ENCODE measurements around the gene ATOSB. TPM values are rescaled to one million over a fixed set of nuclear protein-coding genes. Genes with fewer than 3 reads are reported as not detected.

Gene ATOSB
- total RNA-seq, 4 donors from 2014 or later: 4.1 to 31.5 (median 22.6) TPM

DNA sequence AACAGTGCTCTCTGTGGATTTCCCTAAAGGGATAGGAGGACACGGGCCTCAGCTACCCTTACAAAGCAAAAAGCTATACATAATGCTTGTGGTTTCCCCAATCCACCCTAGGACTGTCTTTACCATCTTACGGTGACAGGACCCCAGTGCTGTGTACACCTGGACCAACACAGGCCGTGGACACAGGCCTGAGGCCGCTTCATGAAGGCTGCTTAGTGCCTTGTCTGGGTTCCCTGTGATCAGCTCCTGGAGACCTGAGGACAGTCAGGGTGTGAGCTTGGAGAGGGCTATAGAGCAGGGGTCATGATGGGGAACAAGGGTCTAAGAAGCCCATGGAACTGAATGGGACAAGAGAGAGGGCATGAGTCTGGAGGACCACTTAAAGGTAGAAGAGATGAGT lies 38.8 kb downstream of the ATOSB start:
- H3K27ac ChIP-seq: no peak overlapping the region
- no peak for DNase-seq
- H3K4me1 ChIP-seq: peaks cover 4 to 19% (median 8%) of the 10 kb centered on the region in 4 donors
- no peaks in the 10 kb centered on the region for H3K36me3 ChIP-seq
- no peaks in the 10 kb centered on the region for H3K9me3 ChIP-seq
- no peaks in the 10 kb centered on the region for H3K27me3 ChIP-seq
- no peak overlapping the region for H3K4me3 ChIP-seq
- TF ChIP-seq POLR2A (IDR thresholded peaks at IDR 0.05): no peak

DNA sequence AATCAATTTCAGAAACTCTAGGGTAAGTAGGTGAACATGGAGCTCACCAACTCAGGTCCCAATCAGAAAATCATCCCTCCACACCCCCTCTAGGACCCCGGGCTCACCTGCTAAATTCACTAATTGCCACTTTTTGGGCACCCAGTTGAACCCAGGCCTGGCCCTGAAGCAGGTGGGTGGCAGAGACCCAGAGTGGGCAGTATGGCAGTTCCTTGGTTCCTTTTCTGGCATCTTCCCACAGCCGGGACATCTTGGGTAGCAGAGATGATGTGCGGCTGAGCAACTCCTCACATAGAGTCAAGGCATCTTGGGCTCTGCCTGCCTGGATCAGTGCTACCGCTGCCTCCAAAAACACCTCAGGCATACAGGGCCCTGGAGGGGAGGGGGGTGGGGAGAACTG lies 40.3 kb downstream of the ATOSB start:
- TF ChIP-seq POLR2A (IDR thresholded peaks at IDR 0.05): no peak
- TF ChIP-seq, protein P1, sequence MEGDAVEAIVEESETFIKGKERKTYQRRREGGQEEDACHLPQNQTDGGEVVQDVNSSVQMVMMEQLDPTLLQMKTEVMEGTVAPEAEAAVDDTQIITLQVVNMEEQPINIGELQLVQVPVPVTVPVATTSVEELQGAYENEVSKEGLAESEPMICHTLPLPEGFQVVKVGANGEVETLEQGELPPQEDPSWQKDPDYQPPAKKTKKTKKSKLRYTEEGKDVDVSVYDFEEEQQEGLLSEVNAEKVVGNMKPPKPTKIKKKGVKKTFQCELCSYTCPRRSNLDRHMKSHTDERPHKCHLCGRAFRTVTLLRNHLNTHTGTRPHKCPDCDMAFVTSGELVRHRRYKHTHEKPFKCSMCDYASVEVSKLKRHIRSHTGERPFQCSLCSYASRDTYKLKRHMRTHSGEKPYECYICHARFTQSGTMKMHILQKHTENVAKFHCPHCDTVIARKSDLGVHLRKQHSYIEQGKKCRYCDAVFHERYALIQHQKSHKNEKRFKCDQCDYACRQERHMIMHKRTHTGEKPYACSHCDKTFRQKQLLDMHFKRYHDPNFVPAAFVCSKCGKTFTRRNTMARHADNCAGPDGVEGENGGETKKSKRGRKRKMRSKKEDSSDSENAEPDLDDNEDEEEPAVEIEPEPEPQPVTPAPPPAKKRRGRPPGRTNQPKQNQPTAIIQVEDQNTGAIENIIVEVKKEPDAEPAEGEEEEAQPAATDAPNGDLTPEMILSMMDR (IDR thresholded peaks at IDR 0.05): no peak
- no peak for DNase-seq
- no peaks in the 10 kb centered on the region for H3K9me3 ChIP-seq
- H3K27ac ChIP-seq: no peak overlapping the region
- peaks cover 8 to 25% (median 12%) of the 10 kb centered on the region in 4 donors for H3K4me1 ChIP-seq
- H3K4me3 ChIP-seq: no peak overlapping the region
- H3K36me3 ChIP-seq: no peaks in the 10 kb centered on the region
- no peaks in the 10 kb centered on the region for H3K27me3 ChIP-seq

DNA sequence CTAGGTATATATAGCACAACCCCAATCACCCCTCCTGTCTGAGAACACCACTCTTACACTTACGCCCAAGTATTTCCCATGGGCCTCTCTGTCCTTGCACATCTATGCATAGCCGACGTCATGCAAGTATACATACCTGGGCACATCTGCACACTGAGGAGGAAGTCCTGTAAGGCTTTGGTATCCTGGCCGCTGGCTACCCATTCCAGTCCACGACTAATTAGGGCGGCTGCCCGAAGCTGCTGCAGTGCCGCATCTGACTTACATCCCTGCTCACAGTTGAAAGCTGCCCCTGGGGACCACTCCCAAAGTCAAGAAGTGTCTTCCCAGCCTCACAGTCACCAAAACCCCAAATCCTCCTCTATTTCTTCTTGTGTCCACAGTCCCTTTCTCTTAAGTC lies 40.9 kb downstream of the ATOSB start:
- H3K27ac ChIP-seq: no peak overlapping the region
- H3K27me3 ChIP-seq: no peaks in the 10 kb centered on the region
- H3K9me3 ChIP-seq: no peaks in the 10 kb centered on the region
- no peaks in the 10 kb centered on the region for H3K36me3 ChIP-seq
- H3K4me3 ChIP-seq: no peak overlapping the region
- DNase-seq: no peak
- no peak for TF ChIP-seq POLR2A (IDR thresholded peaks at IDR 0.05)
- TF ChIP-seq, protein P1 (IDR thresholded peaks at IDR 0.05): no peak
- peaks cover 8 to 27% (median 17%) of the 10 kb centered on the region in 4 donors for H3K4me1 ChIP-seq

DNA sequence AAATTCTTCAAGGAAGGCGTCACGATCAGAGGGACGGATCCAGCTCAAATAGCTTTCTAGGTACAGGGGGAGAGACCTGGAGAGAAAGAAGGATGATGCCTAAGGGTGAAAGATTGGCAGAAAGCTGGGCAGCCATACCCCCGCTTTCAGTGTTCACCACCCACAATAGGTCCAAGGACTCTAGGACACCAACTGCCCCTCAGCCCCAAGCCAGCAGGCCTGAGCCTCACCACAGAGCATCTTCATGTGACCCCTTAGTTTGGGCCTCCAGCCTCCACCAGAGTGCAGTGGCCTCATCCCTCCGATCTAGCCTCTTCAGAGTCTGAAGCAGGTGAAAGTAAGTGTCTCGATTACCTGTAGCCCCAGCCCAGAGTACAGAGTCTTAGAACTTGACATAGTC lies 41.5 kb downstream of the ATOSB start:
- no peak for DNase-seq
- no peak for TF ChIP-seq POLR2A (IDR thresholded peaks at IDR 0.05)
- TF ChIP-seq, protein P1 (IDR thresholded peaks at IDR 0.05): no peak

DNA sequence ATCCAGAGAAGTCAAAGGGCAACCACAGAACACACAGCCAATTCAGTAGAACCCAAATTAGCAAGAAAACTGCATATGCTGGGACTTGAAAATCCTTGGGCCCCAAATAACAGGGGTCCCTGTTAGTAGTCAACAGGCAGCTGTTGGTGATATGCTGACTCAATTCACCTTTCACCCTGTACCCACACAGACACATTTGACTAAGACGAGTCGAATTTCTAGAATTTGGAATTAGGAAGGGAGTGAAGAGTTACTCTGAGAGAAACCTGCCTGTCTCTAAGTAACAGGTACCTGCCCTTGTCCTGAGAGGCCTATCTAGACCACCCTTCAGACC lies 42.4 kb downstream of the ATOSB start:
- Histone ChIP-seq H3K36me3 (peaks cover 0 to 2% (median 0%) of the 10 kb centered on the region in 3 donors), H3K27me3 (no peaks in the 10 kb centered on the region), H3K9me3 (no peaks in the 10 kb centered on the region), H3K4me1 (peaks cover 4 to 32% (median 14%) of the 10 kb centered on the region in 4 donors), H3K27ac (peak overlapping the region; percentile 97 to 100 (median 100)), H3K4me3 (peak overlapping the region in 1 of 4 donors; percentile 87)
- TF ChIP-seq, protein P1 (IDR thresholded peaks at IDR 0.05): no peak
- TF ChIP-seq POLR2A (IDR thresholded peaks at IDR 0.05): no peak
- no peak for DNase-seq

More for the DNA sequence above, 41.5 kb downstream of the ATOSB start:
- H3K36me3 ChIP-seq: no peaks in the 10 kb centered on the region
- peaks cover 8 to 32% (median 17%) of the 10 kb centered on the region in 4 donors for H3K4me1 ChIP-seq
- H3K27me3 ChIP-seq: no peaks in the 10 kb centered on the region
- H3K27ac ChIP-seq: no peak overlapping the region
- no peaks in the 10 kb centered on the region for H3K9me3 ChIP-seq
- no peak overlapping the region for H3K4me3 ChIP-seq

DNA sequence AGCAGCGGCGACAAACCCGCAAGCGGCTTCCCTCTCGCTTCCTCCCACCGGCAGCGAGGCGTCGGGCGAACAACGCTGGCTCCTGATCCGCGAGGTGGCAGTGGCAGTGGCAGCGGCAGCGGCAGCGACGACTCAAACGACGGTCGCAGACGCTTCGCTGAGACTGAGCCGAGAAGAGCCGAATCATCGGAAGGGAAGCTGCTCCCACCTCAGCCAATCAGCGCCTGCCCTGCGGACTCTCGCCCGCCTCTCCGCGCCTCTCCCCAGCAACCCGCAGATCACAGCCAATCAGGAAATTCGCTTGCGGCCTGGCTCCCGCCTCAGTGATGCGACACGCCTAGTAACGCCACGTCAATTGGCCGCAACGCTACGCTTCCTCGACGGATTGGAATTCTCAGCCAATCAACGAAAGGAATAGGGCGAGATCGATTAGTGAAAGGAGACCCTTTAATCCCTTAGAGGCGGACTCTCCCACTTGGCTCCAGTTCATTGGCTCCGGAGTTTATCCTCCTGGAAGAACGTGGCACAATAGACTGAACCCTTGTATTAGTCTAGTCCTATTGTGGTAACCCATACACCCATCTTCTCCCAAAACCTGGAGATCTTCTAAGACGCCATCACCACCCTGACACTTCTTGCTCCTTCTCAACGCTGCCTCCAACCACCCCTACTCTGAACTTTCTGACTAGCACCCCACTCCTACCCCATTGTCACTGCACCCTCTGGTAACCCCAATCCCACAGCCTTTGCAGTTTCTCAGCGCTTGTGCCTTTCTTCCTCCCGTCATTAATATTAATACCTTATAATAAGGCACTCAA lies 43.0 kb downstream of the ATOSB start, which contains the start of gene VCP:
TSS of gene VCP (minus strand) at position 165 of the 818 bp plus-strand sequence. CDS start 272 bp downstream, outside the sequence.
- peak within 1 kb of the TSS; percentile 97 to 100 (median 100) for H3K27ac ChIP-seq
- peak within 1 kb of the TSS; percentile 72 to 100 (median 84) for H3K4me3 ChIP-seq
- DNase-seq: peak; percentile 96 to 99 (median 98)
- no peaks in the 10 kb centered on the region for H3K9me3 ChIP-seq
- H3K27me3 ChIP-seq: no peaks in the 10 kb centered on the region
- peak; percentile 92 for TF ChIP-seq POLR2A (IDR thresholded peaks at IDR 0.05)
- TF ChIP-seq, protein P1 (IDR thresholded peaks at IDR 0.05): no peak
- H3K4me1 ChIP-seq: peaks cover 4 to 32% (median 14%) of the 10 kb centered on the region in 4 donors
- peaks cover 0 to 8% (median 0%) of the 10 kb centered on the region in 3 donors for H3K36me3 ChIP-seq
